Esophagus muscularis mucosa (tissue), 3 donors: ENCODE results near the gene HLA-F.

Experiments used
- POLR2A ChIP-seq: fragments of 450-650 bp; IDR thresholded peaks from one replicate; pipeline ENCODE4 v1.6.1; 2017; ENCODE audit warnings: antibody characterized with exemption, moderate library complexity, mild to moderate bottlenecking, low read depth
- POLR2AphosphoS5 ChIP-seq, 2 donors: sonication (generic); formaldehyde crosslinking; IDR thresholded peaks; one replicate each; pipeline ENCODE4 v1.6.1; 2017; ENCODE audit warnings: antibody characterized with exemption in 2 of 2
- TF ChIP-seq, protein P1 (sequence below), 3 experiments: fragments of 200-600 bp in 2 of 3; fragments of 450-650 bp in 1 of 3; sonication (generic) in 2 of 3; IDR thresholded peaks; one replicate each; pipeline ENCODE4 v1.5.1; 2017 to 2019; ENCODE audit warnings: antibody characterized with exemption in 3 of 3, mild to moderate bottlenecking in 2 of 3, moderate library complexity in 1 of 3

DNA sequence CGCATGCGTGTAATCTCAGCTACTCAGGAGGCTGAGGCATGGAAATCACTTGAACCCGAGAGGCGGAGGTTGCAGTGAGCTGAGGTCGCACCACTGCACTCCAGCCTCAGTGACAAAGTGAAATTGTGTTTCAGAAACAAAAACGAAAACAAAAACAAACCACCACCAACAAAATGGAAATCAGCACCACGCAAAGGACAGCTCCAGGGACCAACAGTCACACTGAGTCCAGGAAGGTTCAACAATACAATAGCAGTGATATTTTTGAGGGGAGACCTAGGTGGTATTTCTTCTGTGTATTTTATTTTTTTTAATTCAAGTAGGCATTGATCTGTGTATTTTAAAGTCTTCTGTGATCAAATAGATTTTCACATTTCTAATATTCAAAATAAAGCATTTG lies 9.8 kb downstream of the HLA-F start:
- TF ChIP-seq POLR2A (no peak), POLR2AphosphoS5 (IDR thresholded peaks at IDR 0.05) (no peak)
- TF ChIP-seq, protein P1, sequence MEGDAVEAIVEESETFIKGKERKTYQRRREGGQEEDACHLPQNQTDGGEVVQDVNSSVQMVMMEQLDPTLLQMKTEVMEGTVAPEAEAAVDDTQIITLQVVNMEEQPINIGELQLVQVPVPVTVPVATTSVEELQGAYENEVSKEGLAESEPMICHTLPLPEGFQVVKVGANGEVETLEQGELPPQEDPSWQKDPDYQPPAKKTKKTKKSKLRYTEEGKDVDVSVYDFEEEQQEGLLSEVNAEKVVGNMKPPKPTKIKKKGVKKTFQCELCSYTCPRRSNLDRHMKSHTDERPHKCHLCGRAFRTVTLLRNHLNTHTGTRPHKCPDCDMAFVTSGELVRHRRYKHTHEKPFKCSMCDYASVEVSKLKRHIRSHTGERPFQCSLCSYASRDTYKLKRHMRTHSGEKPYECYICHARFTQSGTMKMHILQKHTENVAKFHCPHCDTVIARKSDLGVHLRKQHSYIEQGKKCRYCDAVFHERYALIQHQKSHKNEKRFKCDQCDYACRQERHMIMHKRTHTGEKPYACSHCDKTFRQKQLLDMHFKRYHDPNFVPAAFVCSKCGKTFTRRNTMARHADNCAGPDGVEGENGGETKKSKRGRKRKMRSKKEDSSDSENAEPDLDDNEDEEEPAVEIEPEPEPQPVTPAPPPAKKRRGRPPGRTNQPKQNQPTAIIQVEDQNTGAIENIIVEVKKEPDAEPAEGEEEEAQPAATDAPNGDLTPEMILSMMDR (IDR thresholded peaks at IDR 0.05): no peak
